ENCODE results near the gene UBR3. TPM values are rescaled to one million over a fixed set of nuclear protein-coding genes. Genes with fewer than 3 reads are reported as not detected.
"Not testable (repeated sequence)": the region's sequence is repeated elsewhere in the genome, so short reads cannot be mapped to it uniquely, and the experiment has no call there.

UBR3 gene
- polyA plus RNA-seq, 2 of the 4 experiments (the other 2 are of a cell fraction): 11.0 to 23.1 TPM

GRCh38 chr2:169868951-169869350, 41.7 kb downstream of the UBR3 start:
- Histone ChIP-seq H3K27ac (no peak overlapping the region), H3K4me1 (no peaks in the 10 kb centered on the region), H3K4me3 (no peak overlapping the region), H3K4me2 (no peak overlapping the region), H3K9me3 (no peaks in the 10 kb centered on the region)
- WGBS (ENCODE audit: missing lambda C conversion rate): 82% methylated on average over 7 of the region's 7 CpGs
- no peak for FAIRE-seq
- POLR2A ChIA-PET: no interaction called here
- TF ChIP-seq FOSB (CRISPR knock-in tag; IDR thresholded peaks at IDR 0.05): no peak
- no peak for TF ChIP-seq ZFP36 (IDR thresholded peaks at IDR 0.05; ENCODE audit: borderline replicate concordance, partially characterized antibody)
- no peak for TF ChIP-seq HDAC2 (IDR thresholded peaks at IDR 0.05)
- TF ChIP-seq PHF8 (IDR thresholded peaks at IDR 0.05; ENCODE audit: borderline replicate concordance, low read depth): no peak
- TF ChIP-seq BHLHE40 (IDR thresholded peaks at IDR 0.05; ENCODE audit: low read depth, low read length): no peak
- TF ChIP-seq RARB (CRISPR knock-in tag; IDR thresholded peaks at IDR 0.05): no peak
- TF ChIP-seq SMC3 (IDR thresholded peaks at IDR 0.05): no peak
- no peak for TF ChIP-seq PBX3 (IDR thresholded peaks at IDR 0.05)
- no peak for TF ChIP-seq HEYL (CRISPR knock-in tag; IDR thresholded peaks at IDR 0.05)
- TF ChIP-seq HOXB13 (CRISPR knock-in tag; IDR thresholded peaks at IDR 0.05; ENCODE audit: low read depth): no peak
- TF ChIP-seq SREBF2 (IDR thresholded peaks at IDR 0.05): no peak
- no peak for TF ChIP-seq RNF2 (IDR thresholded peaks at IDR 0.05; ENCODE audit: borderline replicate concordance, low read depth)
- no peak for TF ChIP-seq EHMT2 (IDR thresholded peaks at IDR 0.05; ENCODE audit: low read depth)
- no peak for TF ChIP-seq FOXS1 (CRISPR knock-in tag; IDR thresholded peaks at IDR 0.05)
- TF ChIP-seq CEBPB (IDR thresholded peaks at IDR 0.05): no peak
- no peak for TF ChIP-seq HOXB5 (CRISPR knock-in tag; IDR thresholded peaks at IDR 0.05)
- ATAC-seq: no peak
- DNase-seq (ENCODE audit: low read depth in 1 of 2, low spot score in 1 of 2): no peak
- CTCF ChIA-PET: interaction anchor here (0.7 kb wide), 1 partner anchor 75 kb away, joined by 5 read pairs; no protein-coding TSS in a partner anchor

- POLR2A ChIA-PET; FAIRE-seq; CTCF ChIA-PET; H3K9me3 ChIP-seq; H3K4me3 ChIP-seq; ATAC-seq; H3K4me1 ChIP-seq; DNase-seq (ENCODE audit: low read depth in 1 of 2, low spot score in 1 of 2); H3K4me2 ChIP-seq; H3K27ac ChIP-seq: not testable (repeated sequence)
- WGBS (ENCODE audit: missing lambda C conversion rate): 86% methylated on average over 9 of the region's 9 CpGs
These were observed 44.1 kb downstream of the UBR3 start for GRCh38 chr2:169871369-169871768.

- DNase-seq (ENCODE audit: low read depth in 1 of 2, low spot score in 1 of 2) (no peak), ATAC-seq (no peak), FAIRE-seq (no peak)
- Histone ChIP-seq H3K4me3 (no peak overlapping the region), H3K9me3 (no peaks in the 10 kb centered on the region), H3K4me2 (no peak overlapping the region), H3K27ac (no peak overlapping the region), H3K4me1 (no peaks in the 10 kb centered on the region)
- TF ChIP-seq MAZ (IDR thresholded peaks at IDR 0.05; ENCODE audit: borderline replicate concordance, low read depth, low read length): no peak
- TF ChIP-seq ELK1 (IDR thresholded peaks at IDR 0.05; ENCODE audit: low read depth, low read length): no peak
- TF ChIP-seq EP300 (IDR thresholded peaks at IDR 0.05): no peak
- TF ChIP-seq MYC (IDR thresholded peaks at IDR 0.05; ENCODE audit: borderline replicate concordance, low read length): no peak
- no peak for TF ChIP-seq TFCP2L1 (CRISPR knock-in tag; IDR thresholded peaks at IDR 0.05)
- no peak for TF ChIP-seq RFX5 (IDR thresholded peaks at IDR 0.05)
- no peak for TF ChIP-seq ESRRA (IDR thresholded peaks at IDR 0.05; ENCODE audit: borderline replicate concordance, low read length)
- no peak for TF ChIP-seq BCL3 (IDR thresholded peaks at IDR 0.05)
- TF ChIP-seq HMGXB4 (CRISPR knock-in tag; IDR thresholded peaks at IDR 0.05; ENCODE audit: borderline replicate concordance): no peak
- TF ChIP-seq KDM5A (IDR thresholded peaks at IDR 0.05): no peak
- TF ChIP-seq MAFK (IDR thresholded peaks at IDR 0.05; ENCODE audit: partially characterized antibody): no peak
- no peak for TF ChIP-seq BHLHE40 (IDR thresholded peaks at IDR 0.05; ENCODE audit: low read depth, low read length)
- TF ChIP-seq HOXB13 (CRISPR knock-in tag; IDR thresholded peaks at IDR 0.05; ENCODE audit: low read depth): no peak
- no peak for TF ChIP-seq E2F6 (IDR thresholded peaks at IDR 0.05; ENCODE audit: borderline replicate concordance, low read depth)
- no peak for TF ChIP-seq CHD4 (IDR thresholded peaks at IDR 0.05; ENCODE audit: borderline replicate concordance)
- no peak for TF ChIP-seq HOXA7 (CRISPR knock-in tag; IDR thresholded peaks at IDR 0.05)
- TF ChIP-seq RNF2 (IDR thresholded peaks at IDR 0.05; ENCODE audit: borderline replicate concordance, low read depth): no peak
- no peak for TF ChIP-seq ZSCAN20 (CRISPR knock-in tag; IDR thresholded peaks at IDR 0.05)
- TF ChIP-seq CEBPB (IDR thresholded peaks at IDR 0.05): no peak
- ChIA-PET CTCF (no interaction called here), POLR2A (no interaction called here)
- 88% methylated on average over 1 of the region's 1 CpG for WGBS (ENCODE audit: missing lambda C conversion rate)
These were observed 44.7 kb downstream of the UBR3 start for GRCh38 chr2:169871994-169872393.
